Vagina (tissue), 2 donors: ENCODE results near the gene FRRS1. TPM values are rescaled to one million over a fixed set of nuclear protein-coding genes. Genes with fewer than 3 reads are reported as not detected.
A peak's percentile ranks its signal among the peaks of the same experiment; 100 is the strongest.

Experiments
- DNase-seq, 2 donors: peaks; one replicate each; pipeline ENCODE4 v3.0.0-alpha.2; 2017; ENCODE audit errors: extremely low spot score in 2 of 2
- H3K27ac ChIP-seq: fragments of 200-600 bp; sonication (generic); one replicate; pipeline ENCODE4 v1.5.1; 2019
- H3K27me3 ChIP-seq: fragments of 200-600 bp; sonication (generic); one replicate; pipeline ENCODE4 v1.5.1; 2019
- H3K36me3 ChIP-seq, 2 donors: fragments of 200-600 bp; sonication (generic); one replicate each; pipeline ENCODE4 v1.5.1; 2017 to 2019
- H3K4me1 ChIP-seq: fragments of 200-600 bp; sonication (generic); one replicate; pipeline ENCODE4 v1.5.1; 2019
- H3K4me3 ChIP-seq, 2 donors: fragments of 200-600 bp; sonication (generic); 1 replicate in 1 of 2; 2 replicates in 1 of 2; pipeline ENCODE4 v1.5.1; 2016 to 2019
- H3K9me3 ChIP-seq: fragments of 200-600 bp; sonication (generic); one replicate; pipeline ENCODE4 v1.5.1; 2019
- CTCF ChIP-seq, 3 experiments: fragments of 450-650 bp in 2 of 3; fragments of 200-600 bp in 1 of 3; sonication (generic) in 1 of 3; IDR thresholded peaks; one replicate each; pipeline ENCODE4 v1.5.1; 2017 to 2019; ENCODE audit warnings: antibody characterized with exemption in 3 of 3, mild to moderate bottlenecking in 2 of 3, moderate library complexity in 2 of 3
- POLR2A ChIP-seq, 2 donors: fragments of 450-650 bp; IDR thresholded peaks; one replicate each; pipeline ENCODE4 v1.6.1; 2017; ENCODE audit warnings: antibody characterized with exemption in 2 of 2, mild to moderate bottlenecking in 2 of 2, moderate library complexity in 2 of 2
- POLR2AphosphoS5 ChIP-seq, 2 donors: sonication (generic); formaldehyde crosslinking; IDR thresholded peaks; one replicate each; pipeline ENCODE4 v1.9.0; 2017; ENCODE audit warnings: antibody characterized with exemption in 2 of 2, mild to moderate bottlenecking in 2 of 2, low read depth in 1 of 2; ENCODE audit not compliant: insufficient read depth in 1 of 2
- intact Hi-C: fragments of 100-400 bp; cut with DNase I; formaldehyde crosslinking; loops from one replicate; pipeline ENCODE4 v1.15.1; 2023
- total RNA-seq: library from RNA; depleted of rRNA; stranded (reverse); fragments of >200 nt; gene quantifications from one replicate; pipeline ENCODE4 v1.2.3, GENCODE V29; 2016

The FRRS1 gene
- total RNA-seq, 1 donor from 2014 or later = 22.1 TPM

GRCh38 chr1:99728494-99729235 is 37.8 kb downstream of the FRRS1 start:
- H3K27ac ChIP-seq = no peak overlapping the region
- no peaks in the 10 kb centered on the region for H3K9me3 ChIP-seq
- H3K4me1 ChIP-seq = no peaks in the 10 kb centered on the region
- intact Hi-C loops = no loop called here
- no peak for DNase-seq
- no peaks in the 10 kb centered on the region for H3K27me3 ChIP-seq
- no peak overlapping the region for H3K4me3 ChIP-seq
- peaks cover 0 to 5% of the 10 kb centered on the region in 2 donors for H3K36me3 ChIP-seq
- TF ChIP-seq CTCF (IDR thresholded peaks at IDR 0.05) = peak in 1 of 3 experiments; percentile 22
- TF ChIP-seq POLR2A (IDR thresholded peaks at IDR 0.05) = no peak
- no peak for TF ChIP-seq POLR2AphosphoS5 (IDR thresholded peaks at IDR 0.05; ENCODE audit: insufficient read depth in 1 of 2, low read depth in 1 of 2)

GRCh38 chr1:99727575-99728185 is 38.8 kb downstream of the FRRS1 start:
- Histone ChIP-seq H3K4me1 (no peaks in the 10 kb centered on the region), H3K27ac (no peak overlapping the region), H3K36me3 (peaks cover 0 to 5% of the 10 kb centered on the region in 2 donors), H3K9me3 (no peaks in the 10 kb centered on the region), H3K27me3 (no peaks in the 10 kb centered on the region), H3K4me3 (no peak overlapping the region)
- TF ChIP-seq POLR2AphosphoS5 (IDR thresholded peaks at IDR 0.05; ENCODE audit: insufficient read depth in 1 of 2, low read depth in 1 of 2) (no peak), POLR2A (IDR thresholded peaks at IDR 0.05) (no peak), CTCF (IDR thresholded peaks at IDR 0.05) (no peak)
- intact Hi-C loops = no loop called here
- DNase-seq = no peak

- Histone ChIP-seq H3K4me3 (no peak overlapping the region), H3K4me1 (no peaks in the 10 kb centered on the region), H3K27ac (no peak overlapping the region), H3K27me3 (no peaks in the 10 kb centered on the region), H3K9me3 (no peaks in the 10 kb centered on the region), H3K36me3 (peaks cover 0 to 5% of the 10 kb centered on the region in 2 donors)
- intact Hi-C loops = no loop called here
- DNase-seq = no peak
- TF ChIP-seq POLR2AphosphoS5 (IDR thresholded peaks at IDR 0.05; ENCODE audit: insufficient read depth in 1 of 2, low read depth in 1 of 2) (no peak), CTCF (IDR thresholded peaks at IDR 0.05) (no peak), POLR2A (IDR thresholded peaks at IDR 0.05) (no peak)
Observed at GRCh38 chr1:99726818-99727217, 39.6 kb downstream of the FRRS1 start.

GRCh38 chr1:99726407-99726806 is 40.0 kb downstream of the FRRS1 start:
- no peaks in the 10 kb centered on the region for H3K27me3 ChIP-seq
- intact Hi-C loops = no loop called here
- DNase-seq = no peak
- H3K4me1 ChIP-seq = no peaks in the 10 kb centered on the region
- no peak for TF ChIP-seq CTCF (IDR thresholded peaks at IDR 0.05)
- TF ChIP-seq POLR2A (IDR thresholded peaks at IDR 0.05) = no peak
- TF ChIP-seq POLR2AphosphoS5 (IDR thresholded peaks at IDR 0.05; ENCODE audit: insufficient read depth in 1 of 2, low read depth in 1 of 2) = no peak
- no peaks in the 10 kb centered on the region for H3K9me3 ChIP-seq
- H3K36me3 ChIP-seq = peaks cover 0 to 5% of the 10 kb centered on the region in 2 donors
- H3K4me3 ChIP-seq = no peak overlapping the region
- no peak overlapping the region for H3K27ac ChIP-seq

GRCh38 chr1:99725996-99726395 is 40.4 kb downstream of the FRRS1 start:
- no peak overlapping the region for H3K27ac ChIP-seq
- H3K27me3 ChIP-seq = no peaks in the 10 kb centered on the region
- intact Hi-C loops = no loop called here
- no peaks in the 10 kb centered on the region for H3K9me3 ChIP-seq
- peaks cover 0 to 5% of the 10 kb centered on the region in 2 donors for H3K36me3 ChIP-seq
- H3K4me3 ChIP-seq = no peak overlapping the region
- no peak for DNase-seq
- no peaks in the 10 kb centered on the region for H3K4me1 ChIP-seq
- no peak for TF ChIP-seq CTCF (IDR thresholded peaks at IDR 0.05)
- no peak for TF ChIP-seq POLR2AphosphoS5 (IDR thresholded peaks at IDR 0.05; ENCODE audit: insufficient read depth in 1 of 2, low read depth in 1 of 2)
- TF ChIP-seq POLR2A (IDR thresholded peaks at IDR 0.05) = no peak
